H1 (cell line): ENCODE results near the gene NHSL2. TPM values are rescaled to one million over a fixed set of nuclear protein-coding genes. Genes with fewer than 3 reads are reported as not detected.

ENCODE experiments used
- CTCF ChIA-PET: fragments of 300-600 bp; sonication (Branson Sonifier 250); formaldehyde crosslinking; loops from one replicate; lab custom pipeline; 2021; ENCODE audit not compliant: partially characterized antibody; lab: Charles Lee
- POLR2A ChIA-PET: fragments of 300-600 bp; sonication (Branson Sonifier 250); formaldehyde crosslinking; loops from one replicate; lab custom pipeline; 2021; ENCODE audit warnings: inconsistent platforms; ENCODE audit not compliant: partially characterized antibody; lab: Charles Lee
- DNase-seq, 2 experiments: peaks; one replicate each; pipeline versions ENCODE4 v3.0.0 to v3.0.0-alpha.2; 2010 to 2022; ENCODE audit warnings: low spot score in 2 of 2, low read depth in 1 of 2, mixed read lengths in 1 of 2
- FAIRE-seq: peaks from 2 replicates; lab custom pipeline; 2011; peaks lifted over from hg19 to GRCh38; lab: Jason Lieb, UNC
- H2AFZ ChIP-seq: 2 replicates; pipeline ENCODE4 v1.8.1; 2012; ENCODE audit warnings: low read length, inconsistent platforms
- H2AK5ac ChIP-seq: 2 replicates; pipeline ENCODE4 v1.6.1; 2013; ENCODE audit warnings: low read depth, low read length
- H2BK120ac ChIP-seq: replicated peaks from 2 replicates; pipeline ENCODE3; 2013; ENCODE audit warnings: low read depth, low read length, inconsistent platforms
- H2BK12ac ChIP-seq: 2 replicates; pipeline ENCODE4 v1.6.1; 2013; ENCODE audit warnings: low read depth, low read length
- H2BK15ac ChIP-seq: 2 replicates; pipeline ENCODE4 v1.6.1; 2013; ENCODE audit warnings: low read length
- H2BK20ac ChIP-seq: 2 replicates; pipeline ENCODE4 v1.6.1; 2013; ENCODE audit warnings: low read length
- H2BK5ac ChIP-seq: 2 replicates; pipeline ENCODE4 v1.6.1; 2013; ENCODE audit warnings: low read depth, low read length
- H3K14ac ChIP-seq: 2 replicates; pipeline ENCODE4 v1.6.1; 2013; ENCODE audit warnings: inconsistent platforms; ENCODE audit not compliant: insufficient read length
- H3K18ac ChIP-seq: 2 replicates; pipeline ENCODE4 v1.6.1; 2013; ENCODE audit warnings: low read length; ENCODE audit errors: extremely low read depth
- H3K23ac ChIP-seq: 2 replicates; pipeline ENCODE4 v1.6.1; 2013; ENCODE audit warnings: inconsistent platforms; ENCODE audit not compliant: insufficient read length
- H3K23me2 ChIP-seq: 2 replicates; pipeline ENCODE4 v1.6.1; 2013; ENCODE audit warnings: low read depth, low read length
- H3K27ac ChIP-seq: 2 replicates; pipeline ENCODE4 v1.6.1; 2011; ENCODE audit warnings: low read depth, low read length, inconsistent platforms
- H3K27me3 ChIP-seq, 4 experiments: replicated peaks in 1 of 4; 1 replicate in 1 of 4; 2 replicates in 3 of 4; pipeline versions ENCODE4 v1.6.1 to v1.8.1; 2011 to 2013; ENCODE audit warnings: low read length in 3 of 4, mild to moderate bottlenecking in 3 of 4, inconsistent platforms in 2 of 4, mixed read lengths in 2 of 4, moderate library complexity in 1 of 4; ENCODE audit not compliant: control insufficient read depth in 3 of 4, insufficient read depth in 3 of 4; ENCODE audit errors: extremely low read depth in 1 of 4
- H3K36me3 ChIP-seq, 4 experiments: 2 replicates each; pipeline versions ENCODE4 v1.6.1 to v1.8.1; 2011 to 2013; ENCODE audit warnings: mild to moderate bottlenecking in 4 of 4, low read length in 3 of 4, moderate library complexity in 2 of 4, control low read depth in 1 of 4, inconsistent platforms in 1 of 4; ENCODE audit not compliant: insufficient read depth in 4 of 4, control insufficient read depth in 2 of 4
- H3K4ac ChIP-seq: replicated peaks from 2 replicates; pipeline ENCODE3; 2013; ENCODE audit warnings: low read length, low read depth, mixed read lengths, inconsistent platforms; ENCODE audit not compliant: insufficient read length
- H3K4me1 ChIP-seq, 4 experiments: replicated peaks in 1 of 4; 1 replicate in 1 of 4; 2 replicates in 3 of 4; pipeline versions ENCODE4 v1.6.1 to v1.8.1; 2011 to 2013; ENCODE audit warnings: low read length in 3 of 4, inconsistent platforms in 2 of 4, mixed read lengths in 1 of 4; ENCODE audit not compliant: insufficient read depth in 4 of 4, control insufficient read depth in 3 of 4
- H3K4me2 ChIP-seq, 2 experiments: 2 replicates each; pipeline versions ENCODE4 v1.6.1 to v1.8.1; 2011 to 2013; ENCODE audit warnings: low read depth in 2 of 2, low read length in 2 of 2, control low read depth in 1 of 2, inconsistent platforms in 1 of 2, mild to moderate bottlenecking in 1 of 2; ENCODE audit not compliant: insufficient read depth in 1 of 2
- H3K4me3 ChIP-seq, 4 experiments: fragments of 200-600, 300-600 bp in 1 of 4; sonication (generic), shearing (Covaris generic), sonication (Bioruptor Twin) in 1 of 4; 2 replicates each; pipeline versions ENCODE4 v1.5.1 to v1.8.1; 2011 to 2016; ENCODE audit warnings: low read length in 4 of 4, low read depth in 3 of 4, control low read depth in 2 of 4, inconsistent platforms in 2 of 4, mild to moderate bottlenecking in 2 of 4, mixed read lengths in 1 of 4, moderate library complexity in 1 of 4; ENCODE audit not compliant: insufficient read depth in 2 of 4; ENCODE audit errors: extremely low read depth in 1 of 4
- H3K56ac ChIP-seq: replicated peaks from 2 replicates; pipeline ENCODE3; 2013; ENCODE audit warnings: low read depth, mild to moderate bottlenecking, mixed read lengths, low read length, inconsistent platforms; ENCODE audit not compliant: insufficient read length
- H3K79me1 ChIP-seq: 2 replicates; pipeline ENCODE4 v1.6.1; 2013; ENCODE audit warnings: low read depth, low read length, control low read depth
- H3K79me2 ChIP-seq, 2 experiments: 2 replicates each; pipeline versions ENCODE4 v1.6.1 to v1.8.1; 2012 to 2013; ENCODE audit warnings: low read length in 2 of 2, mild to moderate bottlenecking in 2 of 2, inconsistent platforms in 1 of 2; ENCODE audit not compliant: insufficient read depth in 2 of 2, control insufficient read depth in 1 of 2
- H3K9ac ChIP-seq, 4 experiments: replicated peaks in 1 of 4; 1 replicate in 1 of 4; 2 replicates in 3 of 4; pipeline versions ENCODE4 v1.6.1 to v1.8.1; 2011 to 2013; ENCODE audit warnings: low read depth in 3 of 4, low read length in 3 of 4, control low read depth in 2 of 4, mild to moderate bottlenecking in 2 of 4, moderate library complexity in 2 of 4, inconsistent platforms in 1 of 4; ENCODE audit errors: extremely low read depth in 1 of 4
- H3K9me3 ChIP-seq, 2 experiments: 2 replicates each; pipeline versions ENCODE4 v1.6.1 to v1.8.1; 2012 to 2013; ENCODE audit warnings: mild to moderate bottlenecking in 2 of 2, moderate library complexity in 2 of 2, control low read depth in 1 of 2, inconsistent platforms in 1 of 2, low read depth in 1 of 2, low read length in 1 of 2, mixed read lengths in 1 of 2; ENCODE audit not compliant: insufficient read depth in 2 of 2
- H4K20me1 ChIP-seq, 2 experiments: replicated peaks in 1 of 2; 2 replicates each; pipeline versions ENCODE3 to v1.8.1; 2011 to 2013; ENCODE audit warnings: inconsistent platforms in 2 of 2, low read length in 2 of 2, mild to moderate bottlenecking in 1 of 2; ENCODE audit not compliant: insufficient read depth in 2 of 2, control insufficient read depth in 1 of 2
- H4K5ac ChIP-seq: 2 replicates; pipeline ENCODE4 v1.6.1; 2013; ENCODE audit warnings: low read length, low read depth, mixed read lengths, inconsistent platforms; ENCODE audit not compliant: insufficient read length
- H4K8ac ChIP-seq: 2 replicates; pipeline ENCODE4 v1.8.0; 2013; ENCODE audit warnings: mild to moderate bottlenecking, moderate library complexity, low read length, inconsistent platforms; ENCODE audit not compliant: insufficient read depth; ENCODE audit errors: extremely low read depth
- H4K91ac ChIP-seq: replicated peaks from 2 replicates; pipeline ENCODE3; 2013; ENCODE audit warnings: low read length, mixed read lengths, inconsistent platforms; ENCODE audit not compliant: insufficient read length
- BACH1 ChIP-seq: IDR thresholded peaks from 2 replicates; pipeline ENCODE4 v1.6.1; 2012; ENCODE audit warnings: low read length, improper control_type of control experiment
- BRCA1 ChIP-seq: IDR thresholded peaks from 2 replicates; pipeline ENCODE4 v1.6.1; 2012; ENCODE audit warnings: low read depth, low read length, improper control_type of control experiment
- HDAC2 ChIP-seq, 2 experiments: fragments of 300-600 bp in 1 of 2; sonication (generic) in 1 of 2; IDR thresholded peaks; 2 replicates each; pipeline ENCODE4 v1.6.1; 2011 to 2012; ENCODE audit warnings: low read depth in 2 of 2, low read length in 2 of 2, mild to moderate bottlenecking in 2 of 2, moderate library complexity in 2 of 2, borderline replicate concordance in 1 of 2, inconsistent platforms in 1 of 2
- JUND ChIP-seq: IDR thresholded peaks from 2 replicates; pipeline ENCODE4 v1.6.1; 2011; ENCODE audit warnings: mild to moderate bottlenecking, improper control_type of control experiment, low read length
- KDM5A ChIP-seq: fragments of 200-600 bp; IDR thresholded peaks from 2 replicates; pipeline ENCODE4 v1.7.1; 2012; ENCODE audit warnings: mild to moderate bottlenecking, low read length, inconsistent platforms, mixed read lengths
- POLR2AphosphoS5 ChIP-seq: IDR thresholded peaks from 2 replicates; pipeline ENCODE4 v1.6.1; 2011; ENCODE audit warnings: low read depth, low read length
- RBBP5 ChIP-seq: IDR thresholded peaks from 2 replicates; pipeline ENCODE4 v1.7.1; 2012; ENCODE audit warnings: low read depth, mild to moderate bottlenecking, inconsistent platforms, low read length, moderate library complexity, borderline replicate concordance
- RFX5 ChIP-seq: IDR thresholded peaks from 2 replicates; pipeline ENCODE4 v1.6.1; 2011; ENCODE audit warnings: low read depth, low read length, improper control_type of control experiment, borderline replicate concordance
- RXRA ChIP-seq: IDR thresholded peaks from 2 replicates; pipeline ENCODE4 v1.6.1; 2011; ENCODE audit warnings: low read depth, mild to moderate bottlenecking, low read length, moderate library complexity; ENCODE audit not compliant: insufficient read depth
- SIN3A ChIP-seq, 2 experiments: IDR thresholded peaks in 1 of 2; conservative IDR thresholded peaks in 1 of 2; 2 replicates each; pipeline ENCODE4 v1.6.1; 2011 to 2012; ENCODE audit warnings: low read length in 2 of 2, improper control_type of control experiment in 1 of 2, low read depth in 1 of 2, mild to moderate bottlenecking in 1 of 2
- SIX5 ChIP-seq: IDR thresholded peaks from 2 replicates; pipeline ENCODE4 v1.6.1; 2011; ENCODE audit warnings: mild to moderate bottlenecking, low read depth, low read length
- SP4 ChIP-seq: IDR thresholded peaks from 2 replicates; pipeline ENCODE4 v1.6.1; 2012; ENCODE audit warnings: low read length, inconsistent platforms
- SUZ12 ChIP-seq: fragments of 200-600 bp; sonication (generic); IDR thresholded peaks from 2 replicates; pipeline ENCODE4 v1.6.1; 2012; ENCODE audit warnings: mild to moderate bottlenecking, inconsistent platforms, low read length, moderate library complexity, mixed read lengths
- YY1 ChIP-seq: IDR thresholded peaks from 2 replicates; pipeline ENCODE4 v1.6.1; 2011; ENCODE audit warnings: low read depth, mild to moderate bottlenecking, low read length
- WGBS, 2 experiments: shearing (Covaris generic) in 1 of 2; methylation state at CpG; one replicate each; pipeline versions ENCODE4 v1.1.6 to v1.1.7; 2013 to 2015; ENCODE audit warnings: low lambda C conversion rate in 2 of 2, mixed read lengths in 2 of 2, inconsistent platforms in 1 of 2, low coverage in 1 of 2, missing lambda C conversion rate in 1 of 2; ENCODE audit not compliant: insufficient replicate concordance in 2 of 2, insufficient coverage in 1 of 2, insufficient read length in 1 of 2; ENCODE audit errors: extremely low coverage in 1 of 2, missing lambda C conversion rate in 1 of 2; 5-methylcytosine and 5-hydroxymethylcytosine counted together
- polyA plus RNA-seq, 7 experiments: library from polyadenylated mRNA; depleted of rRNA in 3 of 7; stranded (reverse) in 5 of 7; unstranded in 2 of 7; fragments of >200 nt in 5 of 7; fragments of 200-250 nt in 2 of 7; gene quantifications; 1 replicate in 5 of 7; 2 replicates in 1 of 7; 4 replicates in 1 of 7; pipeline versions ENCODE4 v1.2.1 to v1.2.3, GENCODE V29; 2011 to 2013; ENCODE audit warnings: missing spikeins in 2 of 7, mixed read lengths in 2 of 7
- total RNA-seq: library from RNA; stranded (reverse); fragmentation: NEBNext Ultra II Directional; extraction: Animal tissue kit (Norgen Biotek cat#: 25700); gene quantifications from 2 replicates; pipeline ENCODE4 v1.2.1, GENCODE V29; 2021

NHSL2 gene
- total and polyA plus RNA-seq, 2 of the 8 experiments (the other 6 are each of a cell fraction or from before 2014, with no cell fraction given): 3.7 to 7.2 TPM

GRCh38 chrX:72027914-72028307, 117.3 kb downstream of the NHSL2 start:
- H3K56ac ChIP-seq: no peak overlapping the region
- H2BK15ac ChIP-seq: no peak overlapping the region
- H3K23ac ChIP-seq: no peak overlapping the region
- H3K27me3 ChIP-seq: no peaks in the 10 kb centered on the region
- ChIA-PET POLR2A (interaction anchor here (0.9 kb wide), 1 partner anchor 17 kb away, joined by 3 read pairs; no protein-coding TSS in a partner anchor), CTCF (interaction anchor here (1.5 to 2.0 kb wide), 2 partner anchors 41 to 103 kb away, joined by 5 to 6 read pairs; partner anchors contain the start of gene RTL5)
- no peaks in the 10 kb centered on the region for H3K9me3 ChIP-seq
- H3K36me3 ChIP-seq: no peaks in the 10 kb centered on the region
- peaks cover 0 to 3% (median 0%) of the 10 kb centered on the region in 4 experiments; a peak in 1 of 7 replicates for H3K4me1 ChIP-seq
- H2AK5ac ChIP-seq: no peak overlapping the region
- no peaks in the 10 kb centered on the region for H3K79me2 ChIP-seq
- no peak for FAIRE-seq
- no peak overlapping the region for H4K5ac ChIP-seq
- no peak overlapping the region for H3K9ac ChIP-seq
- no peak overlapping the region for H3K27ac ChIP-seq
- H2AFZ ChIP-seq: no peak overlapping the region
- no peaks in the 10 kb centered on the region for H4K20me1 ChIP-seq
- no peak overlapping the region for H3K4me3 ChIP-seq
- H3K79me1 ChIP-seq: no peaks in the 10 kb centered on the region
- no peak overlapping the region for H3K18ac ChIP-seq
- no peak overlapping the region for H2BK20ac ChIP-seq
- no peaks in the 10 kb centered on the region for H3K23me2 ChIP-seq
- H3K4me2 ChIP-seq: no peak overlapping the region
- no peak overlapping the region for H3K4ac ChIP-seq
- H2BK5ac ChIP-seq: no peak overlapping the region
- WGBS, 2 experiments: 80% methylated on average over 2 of the region's 2 CpGs; no CpG with 5 or more reads in 1 of the 2 experiments
- H3K14ac ChIP-seq: no peak overlapping the region
- DNase-seq: no peak
- no peak overlapping the region for H2BK12ac ChIP-seq
- no peak overlapping the region for H4K91ac ChIP-seq
- no peak overlapping the region for H2BK120ac ChIP-seq
- H4K8ac ChIP-seq: no peak overlapping the region
- no peak for TF ChIP-seq SP4
- no peak for TF ChIP-seq SIN3A (conservative IDR thresholded peaks at IDR 0.05 in 1 of 2, IDR thresholded peaks at IDR 0.05 in 1 of 2; ENCODE audit: low read depth in 1 of 2, low read length in 2 of 2)
- no peak for TF ChIP-seq BACH1
- TF ChIP-seq YY1: no peak
- no peak for TF ChIP-seq HDAC2 (IDR thresholded peaks at IDR 0.05; ENCODE audit: borderline replicate concordance in 1 of 2, low read depth in 2 of 2, low read length in 2 of 2)
- no peak for TF ChIP-seq RBBP5
- no peak for TF ChIP-seq SUZ12
- no peak for TF ChIP-seq SIX5
- TF ChIP-seq RXRA: no peak
- no peak for TF ChIP-seq JUND
- TF ChIP-seq POLR2AphosphoS5: no peak
- TF ChIP-seq BRCA1: no peak
- no peak for TF ChIP-seq KDM5A
- TF ChIP-seq RFX5: no peak
